ENCODE measurements around the gene PSD.

DNA sequence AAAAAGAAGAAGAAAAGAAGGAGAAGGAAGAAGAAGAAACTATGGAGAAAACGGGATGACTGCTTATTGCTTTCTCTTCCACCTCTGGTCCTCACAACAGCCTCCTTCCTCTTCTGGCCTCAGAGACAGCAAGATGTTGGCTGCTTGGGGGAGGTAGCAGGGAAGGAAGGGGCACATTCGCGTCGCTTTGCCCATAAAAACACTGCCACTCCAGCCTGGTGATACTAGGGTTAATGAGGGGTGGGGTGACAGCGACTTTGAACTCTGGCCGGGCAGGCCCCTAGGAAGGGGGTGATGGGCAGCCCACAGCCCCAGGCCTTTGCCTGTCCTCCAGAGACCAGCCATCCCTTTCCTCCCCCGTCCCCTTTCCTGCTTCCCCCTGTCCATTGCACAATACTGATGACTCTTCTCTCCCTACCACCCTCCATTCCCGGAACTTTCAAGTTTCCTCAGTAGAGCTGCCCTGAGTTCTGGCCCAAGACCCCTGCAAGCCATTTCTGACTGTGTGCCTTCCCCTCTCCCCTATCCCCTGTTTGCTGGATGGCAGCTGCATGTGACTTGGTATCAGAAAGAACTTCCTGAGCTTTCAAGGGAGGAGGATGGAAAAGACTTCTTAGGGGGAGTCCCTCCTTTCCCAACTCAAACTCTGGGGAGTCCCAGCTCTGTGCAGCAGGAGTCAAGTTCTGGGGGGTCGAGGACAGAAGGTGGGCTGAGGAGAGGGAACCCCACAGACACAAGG lies 16.0 kb upstream of the PSD start:
- TF ChIP-seq, protein P1, sequence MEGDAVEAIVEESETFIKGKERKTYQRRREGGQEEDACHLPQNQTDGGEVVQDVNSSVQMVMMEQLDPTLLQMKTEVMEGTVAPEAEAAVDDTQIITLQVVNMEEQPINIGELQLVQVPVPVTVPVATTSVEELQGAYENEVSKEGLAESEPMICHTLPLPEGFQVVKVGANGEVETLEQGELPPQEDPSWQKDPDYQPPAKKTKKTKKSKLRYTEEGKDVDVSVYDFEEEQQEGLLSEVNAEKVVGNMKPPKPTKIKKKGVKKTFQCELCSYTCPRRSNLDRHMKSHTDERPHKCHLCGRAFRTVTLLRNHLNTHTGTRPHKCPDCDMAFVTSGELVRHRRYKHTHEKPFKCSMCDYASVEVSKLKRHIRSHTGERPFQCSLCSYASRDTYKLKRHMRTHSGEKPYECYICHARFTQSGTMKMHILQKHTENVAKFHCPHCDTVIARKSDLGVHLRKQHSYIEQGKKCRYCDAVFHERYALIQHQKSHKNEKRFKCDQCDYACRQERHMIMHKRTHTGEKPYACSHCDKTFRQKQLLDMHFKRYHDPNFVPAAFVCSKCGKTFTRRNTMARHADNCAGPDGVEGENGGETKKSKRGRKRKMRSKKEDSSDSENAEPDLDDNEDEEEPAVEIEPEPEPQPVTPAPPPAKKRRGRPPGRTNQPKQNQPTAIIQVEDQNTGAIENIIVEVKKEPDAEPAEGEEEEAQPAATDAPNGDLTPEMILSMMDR (IDR thresholded peaks at IDR 0.05) = no peak
- TF ChIP-seq POLR2A (IDR thresholded peaks at IDR 0.05) = no peak

Measured in esophagus squamous epithelium (tissue), 4 donors.